H1 (cell line): Measurements from ENCODE around the gene ADCY9. TPM values are rescaled to one million over a fixed set of nuclear protein-coding genes. Genes with fewer than 3 reads are reported as not detected.

Experiments
- CTCF ChIA-PET: fragments of 300-600 bp; sonication (Branson Sonifier 250); formaldehyde crosslinking; loops from one replicate; lab custom pipeline; 2021; ENCODE audit not compliant: partially characterized antibody; lab: Charles Lee
- POLR2A ChIA-PET: fragments of 300-600 bp; sonication (Branson Sonifier 250); formaldehyde crosslinking; loops from one replicate; lab custom pipeline; 2021; ENCODE audit warnings: inconsistent platforms; ENCODE audit not compliant: partially characterized antibody; lab: Charles Lee
- DNase-seq, 2 experiments: peaks; one replicate each; pipeline versions ENCODE4 v3.0.0 to v3.0.0-alpha.2; 2010 to 2022; ENCODE audit warnings: low spot score in 2 of 2, low read depth in 1 of 2, mixed read lengths in 1 of 2
- FAIRE-seq: peaks from 2 replicates; lab custom pipeline; 2011; peaks lifted over from hg19 to GRCh38; lab: Jason Lieb, UNC
- H2AFZ ChIP-seq: 2 replicates; pipeline ENCODE4 v1.8.1; 2012; ENCODE audit warnings: low read length, inconsistent platforms
- H2AK5ac ChIP-seq: 2 replicates; pipeline ENCODE4 v1.6.1; 2013; ENCODE audit warnings: low read depth, low read length
- H2BK120ac ChIP-seq: replicated peaks from 2 replicates; pipeline ENCODE3; 2013; ENCODE audit warnings: low read depth, low read length, inconsistent platforms
- H2BK12ac ChIP-seq: 2 replicates; pipeline ENCODE4 v1.6.1; 2013; ENCODE audit warnings: low read depth, low read length
- H2BK15ac ChIP-seq: 2 replicates; pipeline ENCODE4 v1.6.1; 2013; ENCODE audit warnings: low read length
- H2BK20ac ChIP-seq: 2 replicates; pipeline ENCODE4 v1.6.1; 2013; ENCODE audit warnings: low read length
- H2BK5ac ChIP-seq: 2 replicates; pipeline ENCODE4 v1.6.1; 2013; ENCODE audit warnings: low read depth, low read length
- H3K14ac ChIP-seq: 2 replicates; pipeline ENCODE4 v1.6.1; 2013; ENCODE audit warnings: inconsistent platforms; ENCODE audit not compliant: insufficient read length
- H3K18ac ChIP-seq: 2 replicates; pipeline ENCODE4 v1.6.1; 2013; ENCODE audit warnings: low read length; ENCODE audit errors: extremely low read depth
- H3K23ac ChIP-seq: 2 replicates; pipeline ENCODE4 v1.6.1; 2013; ENCODE audit warnings: inconsistent platforms; ENCODE audit not compliant: insufficient read length
- H3K23me2 ChIP-seq: 2 replicates; pipeline ENCODE4 v1.6.1; 2013; ENCODE audit warnings: low read depth, low read length
- H3K27ac ChIP-seq: 2 replicates; pipeline ENCODE4 v1.6.1; 2011; ENCODE audit warnings: low read depth, low read length, inconsistent platforms
- H3K27me3 ChIP-seq, 4 experiments: replicated peaks in 1 of 4; 1 replicate in 1 of 4; 2 replicates in 3 of 4; pipeline versions ENCODE4 v1.6.1 to v1.8.1; 2011 to 2013; ENCODE audit warnings: low read length in 3 of 4, mild to moderate bottlenecking in 3 of 4, inconsistent platforms in 2 of 4, mixed read lengths in 2 of 4, moderate library complexity in 1 of 4; ENCODE audit not compliant: control insufficient read depth in 3 of 4, insufficient read depth in 3 of 4; ENCODE audit errors: extremely low read depth in 1 of 4
- H3K36me3 ChIP-seq, 4 experiments: 2 replicates each; pipeline versions ENCODE4 v1.6.1 to v1.8.1; 2011 to 2013; ENCODE audit warnings: mild to moderate bottlenecking in 4 of 4, low read length in 3 of 4, moderate library complexity in 2 of 4, control low read depth in 1 of 4, inconsistent platforms in 1 of 4; ENCODE audit not compliant: insufficient read depth in 4 of 4, control insufficient read depth in 2 of 4
- H3K4ac ChIP-seq: replicated peaks from 2 replicates; pipeline ENCODE3; 2013; ENCODE audit warnings: low read length, low read depth, mixed read lengths, inconsistent platforms; ENCODE audit not compliant: insufficient read length
- H3K4me1 ChIP-seq, 4 experiments: replicated peaks in 1 of 4; 1 replicate in 1 of 4; 2 replicates in 3 of 4; pipeline versions ENCODE4 v1.6.1 to v1.8.1; 2011 to 2013; ENCODE audit warnings: low read length in 3 of 4, inconsistent platforms in 2 of 4, mixed read lengths in 1 of 4; ENCODE audit not compliant: insufficient read depth in 4 of 4, control insufficient read depth in 3 of 4
- H3K4me2 ChIP-seq, 2 experiments: 2 replicates each; pipeline versions ENCODE4 v1.6.1 to v1.8.1; 2011 to 2013; ENCODE audit warnings: low read depth in 2 of 2, low read length in 2 of 2, control low read depth in 1 of 2, inconsistent platforms in 1 of 2, mild to moderate bottlenecking in 1 of 2; ENCODE audit not compliant: insufficient read depth in 1 of 2
- H3K4me3 ChIP-seq, 4 experiments: fragments of 200-600, 300-600 bp in 1 of 4; sonication (generic), shearing (Covaris generic), sonication (Bioruptor Twin) in 1 of 4; 2 replicates each; pipeline versions ENCODE4 v1.5.1 to v1.8.1; 2011 to 2016; ENCODE audit warnings: low read length in 4 of 4, low read depth in 3 of 4, control low read depth in 2 of 4, inconsistent platforms in 2 of 4, mild to moderate bottlenecking in 2 of 4, mixed read lengths in 1 of 4, moderate library complexity in 1 of 4; ENCODE audit not compliant: insufficient read depth in 2 of 4; ENCODE audit errors: extremely low read depth in 1 of 4
- H3K56ac ChIP-seq: replicated peaks from 2 replicates; pipeline ENCODE3; 2013; ENCODE audit warnings: low read depth, mild to moderate bottlenecking, mixed read lengths, low read length, inconsistent platforms; ENCODE audit not compliant: insufficient read length
- H3K79me1 ChIP-seq: 2 replicates; pipeline ENCODE4 v1.6.1; 2013; ENCODE audit warnings: low read depth, low read length, control low read depth
- H3K79me2 ChIP-seq, 2 experiments: 2 replicates each; pipeline versions ENCODE4 v1.6.1 to v1.8.1; 2012 to 2013; ENCODE audit warnings: low read length in 2 of 2, mild to moderate bottlenecking in 2 of 2, inconsistent platforms in 1 of 2; ENCODE audit not compliant: insufficient read depth in 2 of 2, control insufficient read depth in 1 of 2
- H3K9ac ChIP-seq, 4 experiments: replicated peaks in 1 of 4; 1 replicate in 1 of 4; 2 replicates in 3 of 4; pipeline versions ENCODE4 v1.6.1 to v1.8.1; 2011 to 2013; ENCODE audit warnings: low read depth in 3 of 4, low read length in 3 of 4, control low read depth in 2 of 4, mild to moderate bottlenecking in 2 of 4, moderate library complexity in 2 of 4, inconsistent platforms in 1 of 4; ENCODE audit errors: extremely low read depth in 1 of 4
- H3K9me3 ChIP-seq, 2 experiments: 2 replicates each; pipeline versions ENCODE4 v1.6.1 to v1.8.1; 2012 to 2013; ENCODE audit warnings: mild to moderate bottlenecking in 2 of 2, moderate library complexity in 2 of 2, control low read depth in 1 of 2, inconsistent platforms in 1 of 2, low read depth in 1 of 2, low read length in 1 of 2, mixed read lengths in 1 of 2; ENCODE audit not compliant: insufficient read depth in 2 of 2
- H4K20me1 ChIP-seq, 2 experiments: replicated peaks in 1 of 2; 2 replicates each; pipeline versions ENCODE3 to v1.8.1; 2011 to 2013; ENCODE audit warnings: inconsistent platforms in 2 of 2, low read length in 2 of 2, mild to moderate bottlenecking in 1 of 2; ENCODE audit not compliant: insufficient read depth in 2 of 2, control insufficient read depth in 1 of 2
- H4K5ac ChIP-seq: 2 replicates; pipeline ENCODE4 v1.6.1; 2013; ENCODE audit warnings: low read length, low read depth, mixed read lengths, inconsistent platforms; ENCODE audit not compliant: insufficient read length
- H4K8ac ChIP-seq: 2 replicates; pipeline ENCODE4 v1.8.0; 2013; ENCODE audit warnings: mild to moderate bottlenecking, moderate library complexity, low read length, inconsistent platforms; ENCODE audit not compliant: insufficient read depth; ENCODE audit errors: extremely low read depth
- H4K91ac ChIP-seq: replicated peaks from 2 replicates; pipeline ENCODE3; 2013; ENCODE audit warnings: low read length, mixed read lengths, inconsistent platforms; ENCODE audit not compliant: insufficient read length
- BRCA1 ChIP-seq: IDR thresholded peaks from 2 replicates; pipeline ENCODE4 v1.6.1; 2012; ENCODE audit warnings: low read depth, low read length, improper control_type of control experiment
- CBX5 ChIP-seq: fragments of 300-800, 300-1000 bp; sonication (generic); IDR thresholded peaks from 2 replicates; pipeline ENCODE4 v1.7.1; 2016; ENCODE audit warnings: antibody characterized with exemption, low read length, low read depth
- CHD2 ChIP-seq: IDR thresholded peaks from 2 replicates; pipeline ENCODE4 v1.6.1; 2012; ENCODE audit warnings: low read length, improper control_type of control experiment
- CREB1 ChIP-seq: IDR thresholded peaks from 2 replicates; pipeline ENCODE4 v1.6.1; 2012; ENCODE audit warnings: inconsistent platforms
- EGR1 ChIP-seq: IDR thresholded peaks from 2 replicates; pipeline ENCODE4 v1.6.1; 2011; ENCODE audit warnings: low read depth, low read length, borderline replicate concordance
- GABPA ChIP-seq: IDR thresholded peaks from 2 replicates; pipeline ENCODE4 v1.6.1; 2011; ENCODE audit warnings: mild to moderate bottlenecking, low read length, moderate library complexity, borderline replicate concordance; ENCODE audit not compliant: insufficient read depth
- RAD21 ChIP-seq, 2 experiments: IDR thresholded peaks in 1 of 2; conservative IDR thresholded peaks in 1 of 2; 2 replicates each; pipeline ENCODE4 v1.6.1; 2011; ENCODE audit warnings: low read depth in 2 of 2, low read length in 2 of 2, improper control_type of control experiment in 1 of 2, inconsistent platforms in 1 of 2, mild to moderate bottlenecking in 1 of 2, moderate library complexity in 1 of 2
- SIN3A ChIP-seq, 2 experiments: IDR thresholded peaks in 1 of 2; conservative IDR thresholded peaks in 1 of 2; 2 replicates each; pipeline ENCODE4 v1.6.1; 2011 to 2012; ENCODE audit warnings: low read length in 2 of 2, improper control_type of control experiment in 1 of 2, low read depth in 1 of 2, mild to moderate bottlenecking in 1 of 2
- SIX5 ChIP-seq: IDR thresholded peaks from 2 replicates; pipeline ENCODE4 v1.6.1; 2011; ENCODE audit warnings: mild to moderate bottlenecking, low read depth, low read length
- WGBS, 2 experiments: shearing (Covaris generic) in 1 of 2; methylation state at CpG; one replicate each; pipeline versions ENCODE4 v1.1.6 to v1.1.7; 2013 to 2015; ENCODE audit warnings: low lambda C conversion rate in 2 of 2, mixed read lengths in 2 of 2, inconsistent platforms in 1 of 2, low coverage in 1 of 2, missing lambda C conversion rate in 1 of 2; ENCODE audit not compliant: insufficient replicate concordance in 2 of 2, insufficient coverage in 1 of 2, insufficient read length in 1 of 2; ENCODE audit errors: extremely low coverage in 1 of 2, missing lambda C conversion rate in 1 of 2; 5-methylcytosine and 5-hydroxymethylcytosine counted together
- polyA plus RNA-seq, 7 experiments: library from polyadenylated mRNA; depleted of rRNA in 3 of 7; stranded (reverse) in 5 of 7; unstranded in 2 of 7; fragments of >200 nt in 5 of 7; fragments of 200-250 nt in 2 of 7; gene quantifications; 1 replicate in 5 of 7; 2 replicates in 1 of 7; 4 replicates in 1 of 7; pipeline versions ENCODE4 v1.2.1 to v1.2.3, GENCODE V29; 2011 to 2013; ENCODE audit warnings: missing spikeins in 2 of 7, mixed read lengths in 2 of 7
- total RNA-seq: library from RNA; stranded (reverse); fragmentation: NEBNext Ultra II Directional; extraction: Animal tissue kit (Norgen Biotek cat#: 25700); gene quantifications from 2 replicates; pipeline ENCODE4 v1.2.1, GENCODE V29; 2021
- TF ChIP-seq, protein P1 (sequence below), 3 experiments: IDR thresholded peaks; 1 replicate in 2 of 3; 2 replicates in 1 of 3; pipeline versions ENCODE4 v1.5.1 to v1.6.1; 2011; ENCODE audit warnings: low read length in 3 of 3, mild to moderate bottlenecking in 3 of 3, inconsistent platforms in 2 of 3, low read depth in 1 of 3, moderate library complexity in 1 of 3; ENCODE audit not compliant: insufficient read depth in 1 of 3; ENCODE audit errors: control extremely low read depth in 1 of 3

ADCY9 gene
- total and polyA plus RNA-seq, 2 of the 8 experiments (the other 6 are each of a cell fraction or from before 2014, with no cell fraction given), result 5.4 to 13.1 TPM

DNA sequence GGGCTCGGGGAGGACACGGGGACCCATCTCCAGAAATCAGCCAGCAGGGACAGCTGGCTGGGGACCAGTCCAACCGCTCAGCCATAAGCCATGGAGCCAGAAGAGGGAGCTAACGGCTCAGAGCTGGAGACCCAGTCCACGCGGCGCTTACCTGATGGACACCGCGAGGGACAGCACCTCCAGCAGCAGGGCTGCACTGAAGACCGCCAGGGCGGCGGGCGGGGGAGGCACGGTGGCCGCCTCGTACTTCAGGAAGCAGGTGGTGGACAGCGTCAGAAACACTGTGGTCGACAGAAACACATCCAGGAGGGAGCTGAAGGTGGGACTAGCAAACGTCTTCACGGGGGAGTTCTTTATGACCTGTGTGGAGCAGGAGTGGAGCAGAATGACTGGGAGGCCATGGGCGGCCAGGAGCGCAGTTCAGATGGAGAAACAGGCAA is 133.1 kb downstream of the ADCY9 start:
- Histone ChIP-seq H2BK5ac (no peak overlapping the region), H3K4me1 (peaks cover 0 to 4% (median 2%) of the 10 kb centered on the region in 4 experiments; a peak in 3 of 7 replicates), H2BK20ac (no peak overlapping the region), H4K20me1 (no peaks in the 10 kb centered on the region), H2AFZ (no peak overlapping the region; the same call in 1 of the 2 replicates), H3K14ac (no peak overlapping the region), H4K91ac (peak overlapping the region; percentile 52), H3K27ac (no peak overlapping the region), H3K23me2 (no peaks in the 10 kb centered on the region), H3K4me2 (no peak overlapping the region), H3K36me3 (no peaks in the 10 kb centered on the region), H2BK120ac (no peak overlapping the region), H4K8ac (no peak overlapping the region), H3K23ac (no peak overlapping the region), H3K79me1 (no peaks in the 10 kb centered on the region), H3K4ac (no peak overlapping the region), H3K56ac (peak overlapping the region; percentile 44), H2BK15ac (0 out of 2 replicates have a peak overlapping the region, but pooled peaks have one; percentile 72), H2AK5ac (no peak overlapping the region), H3K18ac (peak overlapping the region; percentile 20; the same call in 1 of the 2 replicates), H3K4me3 (no peak overlapping the region), H3K9ac (no peak overlapping the region), H3K9me3 (no peaks in the 10 kb centered on the region), H4K5ac (no peak overlapping the region), H2BK12ac (no peak overlapping the region), H3K79me2 (no peaks in the 10 kb centered on the region), H3K27me3 (no peaks in the 10 kb centered on the region)
- DNase-seq (peak; percentile 73 to 84), FAIRE-seq (peak; percentile 68)
- 25% methylated on average over 19 of the region's 22 CpGs; no CpG with 5 or more reads in 1 of the 2 experiments for WGBS, 2 experiments
- CTCF ChIA-PET, result interaction anchor here (0.5 to 3.3 kb wide), 48 partner anchors 8 to 496 kb away, joined by 3 to 22 read pairs (median 4); no protein-coding TSS in a partner anchor
- POLR2A ChIA-PET, result interaction anchor here (1.6 to 3.0 kb wide), 2 partner anchors 29 to 270 kb away, joined by 3 to 9 read pairs; no protein-coding TSS in a partner anchor
- TF ChIP-seq, protein P1, sequence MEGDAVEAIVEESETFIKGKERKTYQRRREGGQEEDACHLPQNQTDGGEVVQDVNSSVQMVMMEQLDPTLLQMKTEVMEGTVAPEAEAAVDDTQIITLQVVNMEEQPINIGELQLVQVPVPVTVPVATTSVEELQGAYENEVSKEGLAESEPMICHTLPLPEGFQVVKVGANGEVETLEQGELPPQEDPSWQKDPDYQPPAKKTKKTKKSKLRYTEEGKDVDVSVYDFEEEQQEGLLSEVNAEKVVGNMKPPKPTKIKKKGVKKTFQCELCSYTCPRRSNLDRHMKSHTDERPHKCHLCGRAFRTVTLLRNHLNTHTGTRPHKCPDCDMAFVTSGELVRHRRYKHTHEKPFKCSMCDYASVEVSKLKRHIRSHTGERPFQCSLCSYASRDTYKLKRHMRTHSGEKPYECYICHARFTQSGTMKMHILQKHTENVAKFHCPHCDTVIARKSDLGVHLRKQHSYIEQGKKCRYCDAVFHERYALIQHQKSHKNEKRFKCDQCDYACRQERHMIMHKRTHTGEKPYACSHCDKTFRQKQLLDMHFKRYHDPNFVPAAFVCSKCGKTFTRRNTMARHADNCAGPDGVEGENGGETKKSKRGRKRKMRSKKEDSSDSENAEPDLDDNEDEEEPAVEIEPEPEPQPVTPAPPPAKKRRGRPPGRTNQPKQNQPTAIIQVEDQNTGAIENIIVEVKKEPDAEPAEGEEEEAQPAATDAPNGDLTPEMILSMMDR (IDR thresholded peaks at IDR 0.05; ENCODE audit: control extremely low read depth in 1 of 3, insufficient read depth in 1 of 3, low read depth in 1 of 3, low read length in 3 of 3), result peak; percentile 87 to 98 (median 93)
- TF ChIP-seq CBX5 (no peak), SIX5 (no peak), RAD21 (IDR thresholded peaks at IDR 0.05 in 1 of 2, conservative IDR thresholded peaks at IDR 0.05 in 1 of 2; ENCODE audit: low read depth in 2 of 2, low read length in 2 of 2) (peak; percentile 98 to 99), CHD2 (no peak), CREB1 (0 out of 2 replicates have a peak, but pooled peaks have one; percentile 32), SIN3A (conservative IDR thresholded peaks at IDR 0.05 in 1 of 2, IDR thresholded peaks at IDR 0.05 in 1 of 2; ENCODE audit: low read depth in 1 of 2, low read length in 2 of 2) (peak; percentile 85 to 89; a peak in 2 of 4 replicates), BRCA1 (no peak), EGR1 (no peak), GABPA (peak; percentile 58; the same call in 1 of the 2 replicates)
